BE2C (cell line): ENCODE measurements around the gene FLACC1.

ENCODE experiments used
- DNase-seq: peaks from one replicate; pipeline ENCODE4 v3.0.0-alpha.2; 2020
- H3K27me3 ChIP-seq: fragments of 250-450 bp; sonication (Bioruptor Pico); 2 replicates; pipeline ENCODE4 v1.5.1; 2020; ENCODE audit warnings: mild to moderate bottlenecking
- H3K36me3 ChIP-seq: fragments of 250-450 bp; sonication (Bioruptor Pico); 2 replicates; pipeline ENCODE4 v1.5.1; 2020; ENCODE audit warnings: mild to moderate bottlenecking
- H3K4me1 ChIP-seq: fragments of 250-450 bp; sonication (Bioruptor Pico); 2 replicates; pipeline ENCODE4 v1.5.1; 2020
- H3K4me3 ChIP-seq: 2 replicates; pipeline ENCODE4 v1.5.1; 2011; ENCODE audit warnings: low read depth, low read length
- H3K9me3 ChIP-seq: fragments of 250-450 bp; sonication (Bioruptor Pico); 2 replicates; pipeline ENCODE4 v1.5.1; 2020
- TF ChIP-seq, protein P1 (sequence below): IDR thresholded peaks from 2 replicates; pipeline ENCODE4 v1.5.1; 2012; ENCODE audit warnings: mild to moderate bottlenecking, low read depth, low read length

Gene FLACC1

DNA sequence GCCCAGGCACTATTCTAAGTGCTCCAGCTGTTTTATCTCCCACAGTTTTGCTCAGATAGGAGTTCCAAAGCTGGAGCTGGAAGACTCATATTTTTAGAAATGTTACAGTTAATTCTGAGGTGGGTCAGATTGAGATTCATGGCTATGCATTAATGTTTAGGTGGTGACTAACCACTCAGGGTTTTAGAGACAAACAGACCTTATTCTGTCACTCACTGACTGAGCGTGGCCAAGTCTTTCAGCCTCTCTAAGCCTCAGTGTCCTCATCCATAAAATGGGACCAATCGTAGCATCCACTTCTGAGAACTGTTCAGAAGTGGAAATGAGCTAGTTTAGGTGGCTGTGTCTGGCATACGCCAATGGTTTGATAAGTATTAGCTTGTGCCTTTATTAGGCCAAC lies 101.1 kb downstream of the FLACC1 start:
- H3K36me3 ChIP-seq: no peaks in the 10 kb centered on the region
- no peaks in the 10 kb centered on the region for H3K27me3 ChIP-seq
- H3K4me3 ChIP-seq: no peak overlapping the region
- no peaks in the 10 kb centered on the region for H3K9me3 ChIP-seq
- peaks cover 7% of the 10 kb centered on the region for H3K4me1 ChIP-seq
- TF ChIP-seq, protein P1, sequence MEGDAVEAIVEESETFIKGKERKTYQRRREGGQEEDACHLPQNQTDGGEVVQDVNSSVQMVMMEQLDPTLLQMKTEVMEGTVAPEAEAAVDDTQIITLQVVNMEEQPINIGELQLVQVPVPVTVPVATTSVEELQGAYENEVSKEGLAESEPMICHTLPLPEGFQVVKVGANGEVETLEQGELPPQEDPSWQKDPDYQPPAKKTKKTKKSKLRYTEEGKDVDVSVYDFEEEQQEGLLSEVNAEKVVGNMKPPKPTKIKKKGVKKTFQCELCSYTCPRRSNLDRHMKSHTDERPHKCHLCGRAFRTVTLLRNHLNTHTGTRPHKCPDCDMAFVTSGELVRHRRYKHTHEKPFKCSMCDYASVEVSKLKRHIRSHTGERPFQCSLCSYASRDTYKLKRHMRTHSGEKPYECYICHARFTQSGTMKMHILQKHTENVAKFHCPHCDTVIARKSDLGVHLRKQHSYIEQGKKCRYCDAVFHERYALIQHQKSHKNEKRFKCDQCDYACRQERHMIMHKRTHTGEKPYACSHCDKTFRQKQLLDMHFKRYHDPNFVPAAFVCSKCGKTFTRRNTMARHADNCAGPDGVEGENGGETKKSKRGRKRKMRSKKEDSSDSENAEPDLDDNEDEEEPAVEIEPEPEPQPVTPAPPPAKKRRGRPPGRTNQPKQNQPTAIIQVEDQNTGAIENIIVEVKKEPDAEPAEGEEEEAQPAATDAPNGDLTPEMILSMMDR: no peak
- no peak for DNase-seq

DNA sequence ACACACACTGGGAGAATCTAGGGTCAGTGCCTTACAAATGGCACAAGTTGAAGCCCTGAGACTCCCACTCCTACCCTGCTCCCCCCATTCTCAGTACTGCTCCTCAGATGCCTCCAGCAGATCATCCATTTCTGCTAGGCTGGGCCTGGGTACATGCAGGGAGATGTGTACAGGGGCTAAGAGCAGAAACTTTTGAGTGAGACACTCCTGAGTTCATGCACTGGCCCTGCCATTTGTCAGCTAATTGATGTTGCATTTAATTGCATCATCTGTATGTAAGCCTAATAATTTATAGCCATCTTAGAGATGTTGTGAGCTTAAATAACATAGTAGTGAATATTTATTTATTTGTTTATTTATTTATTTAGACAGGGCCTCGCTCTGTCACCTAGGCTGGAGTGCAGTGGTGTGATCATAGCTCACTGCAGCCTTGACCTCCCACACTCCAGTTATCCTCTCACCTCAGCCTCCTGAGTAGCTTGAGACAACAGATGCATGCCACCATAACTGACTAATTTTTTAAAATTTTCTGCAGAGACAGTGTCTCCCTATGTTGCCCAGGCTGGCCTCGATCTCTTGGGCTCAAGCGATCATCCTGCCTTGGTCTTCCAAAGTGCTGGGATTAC lies 101.6 kb downstream of the FLACC1 start:
- no peak overlapping the region for H3K4me3 ChIP-seq
- H3K4me1 ChIP-seq: peaks cover 7% of the 10 kb centered on the region
- H3K27me3 ChIP-seq: no peaks in the 10 kb centered on the region
- no peaks in the 10 kb centered on the region for H3K36me3 ChIP-seq
- DNase-seq: no peak
- TF ChIP-seq, protein P1: no peak
- no peaks in the 10 kb centered on the region for H3K9me3 ChIP-seq

DNA sequence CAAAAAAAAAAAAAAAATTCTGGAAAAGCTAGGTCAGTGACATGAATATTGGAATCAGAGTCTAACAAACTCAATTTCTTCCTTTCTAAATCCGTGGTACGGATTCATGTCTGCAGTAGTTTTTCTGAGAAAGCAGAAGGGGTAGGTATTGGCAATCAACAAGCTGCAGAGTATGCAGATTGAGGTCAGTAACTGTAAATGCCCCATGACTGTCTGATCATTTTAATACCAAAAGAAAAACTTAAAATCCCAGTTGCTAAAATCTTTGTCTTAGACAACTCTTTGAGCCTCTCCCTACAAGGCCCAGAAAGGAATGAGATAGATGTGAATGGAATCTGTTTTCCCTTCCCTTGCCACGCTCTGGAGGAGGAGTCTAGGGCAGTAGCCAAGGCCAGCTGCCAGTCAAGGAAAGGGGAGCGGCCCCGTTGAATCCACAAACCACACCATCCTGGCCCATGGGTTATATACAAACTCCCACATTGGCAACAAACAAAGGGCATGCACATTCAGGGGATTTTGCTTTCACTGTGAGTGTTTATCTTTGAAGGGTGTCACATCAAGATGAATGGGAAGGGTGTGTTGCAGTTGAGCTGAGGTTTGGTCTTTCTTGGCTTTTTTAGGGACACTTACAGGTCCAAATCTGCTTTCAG lies 102.9 kb downstream of the FLACC1 start:
- no peak overlapping the region for H3K4me3 ChIP-seq
- DNase-seq: no peak
- no peaks in the 10 kb centered on the region for H3K27me3 ChIP-seq
- TF ChIP-seq, protein P1: no peak
- H3K9me3 ChIP-seq: no peaks in the 10 kb centered on the region
- H3K4me1 ChIP-seq: peaks cover 7% of the 10 kb centered on the region
- H3K36me3 ChIP-seq: no peaks in the 10 kb centered on the region

DNA sequence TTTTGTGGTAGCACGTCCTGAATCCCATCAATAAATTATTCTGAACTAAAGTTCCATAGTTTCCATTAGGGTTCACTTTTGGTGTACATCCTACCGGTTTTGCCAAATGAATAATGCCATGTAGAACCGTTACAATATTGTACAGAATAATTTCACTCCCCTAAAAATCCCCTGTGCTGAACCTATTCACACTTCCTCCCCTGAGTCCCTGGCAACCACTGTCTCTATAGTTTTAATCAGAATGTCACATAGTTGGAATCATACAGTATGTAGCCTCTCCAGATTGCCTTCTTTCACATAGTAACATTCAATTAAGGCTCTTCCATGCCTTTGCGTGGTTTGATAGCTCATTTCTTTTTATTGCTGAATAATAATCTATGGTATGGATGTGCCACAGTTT lies 106.4 kb downstream of the FLACC1 start:
- Histone ChIP-seq H3K4me1 (no peaks in the 10 kb centered on the region), H3K9me3 (no peaks in the 10 kb centered on the region), H3K27me3 (no peaks in the 10 kb centered on the region), H3K36me3 (no peaks in the 10 kb centered on the region), H3K4me3 (no peak overlapping the region)
- DNase-seq: no peak
- TF ChIP-seq, protein P1: no peak

DNA sequence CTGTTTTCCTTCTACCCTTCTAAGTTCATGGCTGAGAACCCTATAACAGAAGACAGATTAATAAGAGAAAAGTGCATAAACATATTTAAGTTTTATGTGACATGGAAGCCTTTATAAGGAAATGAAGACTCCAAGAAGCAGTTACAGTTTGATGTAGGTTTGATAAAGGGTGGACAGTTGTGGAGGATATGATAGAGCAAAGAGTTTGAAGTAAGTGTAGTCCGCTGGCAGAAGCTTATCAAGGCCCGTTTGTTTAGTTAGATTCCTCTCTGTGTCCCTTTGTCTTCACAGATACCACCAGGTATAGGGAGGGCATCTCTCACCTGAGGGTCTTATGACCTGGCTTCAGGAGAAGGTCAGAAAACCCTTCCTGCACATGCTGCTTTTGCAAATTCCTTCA lies 107.3 kb downstream of the FLACC1 start:
- no peaks in the 10 kb centered on the region for H3K27me3 ChIP-seq

More for the DNA sequence above, 107.3 kb downstream of the FLACC1 start:
- no peak for DNase-seq
- Histone ChIP-seq H3K4me1 (no peaks in the 10 kb centered on the region), H3K9me3 (no peaks in the 10 kb centered on the region), H3K4me3 (no peak overlapping the region), H3K36me3 (no peaks in the 10 kb centered on the region)
- TF ChIP-seq, protein P1: no peak
